Raji (cell line): ENCODE measurements around the gene CRY2.

ENCODE experiments used
- POLR2A ChIP-seq: IDR thresholded peaks from 2 replicates; pipeline ENCODE4 v1.6.1; 2011; ENCODE audit warnings: low read depth, low read length, control low read depth; ENCODE audit not compliant: insufficient read depth

CRY2 gene

DNA sequence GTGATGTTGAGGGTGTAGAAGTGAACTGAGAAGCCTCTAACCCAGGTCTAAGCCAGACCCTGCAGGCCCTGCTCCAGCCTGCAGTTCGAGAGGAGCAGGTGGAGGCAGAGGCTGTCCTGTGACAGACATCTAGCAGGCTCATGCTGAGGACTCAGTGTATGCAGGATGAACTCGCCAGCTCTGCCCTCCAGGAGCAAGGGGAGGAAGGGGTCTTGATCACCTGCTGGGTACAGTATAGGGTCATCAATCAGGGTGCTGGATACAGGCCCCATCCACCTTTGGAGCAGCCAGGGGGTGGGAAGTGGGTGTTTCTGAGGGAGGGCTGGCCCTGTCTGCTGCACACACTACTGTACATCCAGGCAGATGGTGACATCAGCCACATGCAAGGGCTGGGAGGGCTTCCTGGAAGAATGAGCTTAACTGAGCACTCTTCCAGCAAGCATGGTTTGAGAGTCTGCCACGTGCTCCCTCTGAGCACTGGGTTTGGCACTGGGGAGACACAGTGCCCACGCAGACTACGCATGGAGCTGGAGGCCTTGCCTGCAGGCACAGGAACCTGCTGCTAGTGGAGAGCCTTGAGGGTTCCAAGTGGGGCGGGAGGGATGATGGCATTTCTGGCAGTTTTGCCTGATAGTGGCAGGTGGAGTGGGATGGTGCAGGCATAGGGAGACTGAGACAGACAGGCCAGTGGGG is 47.4 kb downstream of the CRY2 start:
- no peak for TF ChIP-seq POLR2A

DNA sequence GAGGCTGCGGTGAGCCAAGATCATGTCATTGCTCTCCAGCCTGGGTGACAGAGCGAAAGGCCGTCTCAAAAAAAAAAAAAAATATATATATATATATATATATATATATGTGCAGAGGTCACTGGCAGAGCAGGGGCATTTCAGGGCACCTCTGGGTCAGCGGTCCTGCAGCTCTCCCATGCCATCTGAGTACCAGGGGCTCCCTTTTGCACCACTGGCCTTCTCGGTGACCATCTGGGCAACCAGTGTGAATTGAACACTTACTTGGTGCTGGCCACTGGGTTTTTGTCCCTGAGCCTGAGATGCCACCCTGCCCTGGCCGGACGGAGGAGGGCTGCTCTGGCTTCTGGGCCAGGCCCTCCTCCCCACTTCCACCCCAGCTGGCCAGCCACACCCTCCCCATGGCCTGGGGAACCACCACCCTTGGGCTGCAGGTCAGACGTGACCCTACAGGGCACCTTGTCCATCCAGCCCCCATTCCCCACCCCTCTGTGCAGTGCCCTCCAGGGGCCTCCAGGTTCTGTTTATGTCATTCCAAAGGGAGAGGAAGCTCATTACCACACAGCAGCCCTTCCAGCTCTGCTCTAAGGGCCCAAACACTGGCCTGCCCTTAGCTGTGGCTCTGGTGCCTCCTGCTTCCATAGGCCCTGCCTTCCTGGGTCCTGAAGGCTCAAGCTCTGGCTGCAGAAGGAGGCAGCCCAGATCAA is 48.4 kb downstream of the CRY2 start:
- no peak for TF ChIP-seq POLR2A

DNA sequence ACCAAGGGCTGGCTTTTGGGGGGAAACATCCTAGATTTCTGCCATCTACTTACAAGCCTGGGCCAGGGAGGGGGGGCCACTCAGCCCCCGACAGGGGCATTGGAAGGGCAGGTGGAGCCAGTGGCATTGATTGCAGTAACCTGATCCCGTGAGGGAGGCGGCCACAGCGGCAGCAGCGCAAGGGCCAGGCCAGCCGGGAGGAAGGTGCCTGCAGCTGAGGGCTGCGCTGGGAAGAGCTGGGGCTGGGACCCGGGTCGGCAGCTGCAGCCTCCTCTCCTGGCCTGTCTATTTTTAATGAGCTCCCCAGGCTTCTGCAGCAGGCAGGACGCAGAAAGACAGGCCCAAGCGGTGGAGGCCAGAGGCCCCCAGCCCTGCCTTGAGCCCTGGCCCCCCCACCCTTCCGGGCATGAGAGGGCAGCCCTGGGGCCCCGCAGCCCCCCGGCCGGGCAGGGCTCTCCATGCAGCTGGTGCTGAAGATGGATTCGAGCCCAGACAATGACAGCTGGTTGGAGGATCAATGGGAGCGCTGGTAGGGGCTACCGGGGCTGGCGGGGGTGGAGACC is 49.2 kb downstream of the CRY2 start:
- TF ChIP-seq POLR2A = no peak

- TF ChIP-seq POLR2A = no peak
These were observed 50.3 kb downstream of the CRY2 start for GRCh38 chr11:45897556-45897955.

DNA sequence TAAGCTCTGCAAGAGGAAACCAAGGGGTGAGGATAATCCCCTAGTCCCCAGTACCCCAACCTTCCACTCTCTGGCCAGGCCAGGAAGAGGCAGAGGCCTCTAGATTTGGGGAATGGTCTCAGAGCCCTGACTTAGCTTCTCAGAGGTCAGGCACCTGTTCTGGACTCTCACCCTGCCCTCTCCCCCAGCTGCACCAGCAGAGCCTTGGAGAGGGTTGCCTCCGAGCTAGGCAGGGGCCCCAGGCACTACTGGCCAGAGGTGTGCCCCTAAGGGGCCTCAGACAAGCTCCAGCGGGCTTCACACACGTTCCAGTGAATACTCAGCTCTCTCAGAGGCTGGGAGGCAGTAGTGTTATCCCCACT is 51.8 kb downstream of the CRY2 start:
- no peak for TF ChIP-seq POLR2A

DNA sequence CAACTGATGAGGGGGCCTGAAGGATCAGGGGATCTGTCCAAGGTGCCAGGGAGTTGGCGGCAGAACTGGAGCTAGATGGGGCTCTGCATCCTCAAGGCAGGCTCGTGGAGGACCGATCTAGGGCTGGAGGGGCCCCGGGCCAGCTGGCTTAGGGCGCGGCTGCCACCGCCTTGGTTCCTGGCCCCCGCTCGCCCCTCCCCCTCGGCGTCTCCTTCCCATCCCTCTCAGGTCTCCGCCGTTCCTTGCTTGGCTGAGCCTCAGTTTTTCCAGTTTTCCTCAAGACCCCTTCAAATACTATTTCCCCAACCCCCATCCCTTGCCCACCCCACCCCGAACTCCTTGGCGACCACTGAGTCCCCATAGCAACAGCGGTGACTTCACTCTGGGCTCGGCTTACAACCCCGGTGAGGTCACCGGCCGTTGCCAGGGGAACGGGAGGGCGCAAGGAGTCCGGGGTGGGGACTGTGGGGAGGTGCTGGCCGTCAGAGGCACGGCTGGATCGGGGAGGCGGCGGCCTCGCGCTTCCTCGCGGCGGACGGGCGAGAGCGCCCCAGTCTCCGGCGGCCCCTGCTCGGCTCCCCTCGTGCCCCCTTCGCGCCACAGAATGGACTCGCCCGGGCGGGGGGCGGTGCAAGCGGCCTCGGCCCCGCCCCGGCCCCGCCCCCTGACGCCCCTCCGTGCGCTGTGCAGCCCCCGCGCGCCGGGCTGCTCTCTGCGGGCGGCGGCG is 52.3 kb downstream of the CRY2 start:
- TF ChIP-seq POLR2A = no peak

DNA sequence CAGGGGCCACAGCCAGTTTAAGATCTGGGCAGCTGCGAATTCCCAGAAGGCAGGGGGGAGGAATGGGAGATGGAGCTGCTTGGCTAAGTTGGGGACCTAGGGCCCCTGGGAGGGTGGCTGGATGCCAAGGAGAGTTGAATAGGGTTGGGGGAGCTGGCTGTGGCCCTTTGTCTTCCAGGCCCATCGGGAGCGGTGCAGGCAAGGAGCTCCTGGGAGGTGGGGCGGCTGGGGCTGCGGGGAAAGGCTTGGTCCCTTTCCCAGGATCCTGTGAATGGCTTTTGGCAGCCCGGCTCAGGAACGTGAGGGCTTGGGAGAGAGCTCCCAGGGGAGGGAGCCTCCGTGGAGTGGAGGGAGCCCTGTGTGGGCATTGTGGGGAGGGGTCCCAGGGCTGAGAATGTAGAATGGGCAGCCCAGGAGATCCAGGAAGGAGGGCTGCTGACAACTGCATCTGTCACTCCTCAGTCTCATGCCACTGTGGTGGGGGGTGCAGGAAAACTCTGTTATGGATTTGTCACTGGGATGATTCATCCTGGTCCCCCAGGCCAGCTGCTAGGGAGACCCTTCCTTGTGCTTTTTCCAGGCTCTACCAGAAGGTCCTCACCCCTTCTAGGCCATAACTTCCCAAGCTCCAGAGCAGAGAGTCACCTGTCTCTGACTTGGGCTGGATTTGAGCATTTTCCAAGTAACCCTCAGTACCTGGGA is 53.8 kb downstream of the CRY2 start:
- no peak for TF ChIP-seq POLR2A

- no peak for TF ChIP-seq POLR2A
These were observed 54.4 kb downstream of the CRY2 start for GRCh38 chr11:45901626-45902025.

- TF ChIP-seq POLR2A = no peak
These were observed 55.4 kb downstream of the CRY2 start for GRCh38 chr11:45902452-45903380.

DNA sequence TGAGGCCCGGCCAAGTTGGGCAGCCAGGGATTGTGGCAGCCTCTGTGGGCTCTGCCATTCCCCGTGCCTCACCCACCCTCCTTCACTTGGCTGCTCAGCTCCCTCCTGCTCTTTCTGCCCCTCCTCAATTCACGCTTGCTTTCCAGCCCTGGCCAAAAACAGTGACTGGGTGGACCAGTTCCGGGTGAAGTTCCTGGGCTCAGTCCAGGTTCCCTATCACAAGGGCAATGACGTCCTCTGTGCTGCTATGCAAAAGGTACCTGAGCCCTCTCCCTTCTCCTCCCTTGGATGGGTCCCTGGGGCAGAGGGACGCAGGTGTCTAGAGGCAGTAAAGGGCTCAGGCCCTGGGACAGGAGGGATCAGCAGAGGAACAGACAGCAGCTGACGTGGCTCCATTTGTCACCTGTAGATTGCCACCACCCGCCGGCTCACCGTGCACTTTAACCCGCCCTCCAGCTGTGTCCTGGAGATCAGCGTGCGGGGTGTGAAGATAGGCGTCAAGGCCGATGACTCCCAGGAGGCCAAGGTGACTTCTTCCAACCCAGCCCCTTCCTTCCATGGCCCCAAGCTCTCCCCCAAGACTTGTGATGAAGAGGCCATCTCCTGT is 57.1 kb downstream of the CRY2 start:
- no peak for TF ChIP-seq POLR2A

DNA sequence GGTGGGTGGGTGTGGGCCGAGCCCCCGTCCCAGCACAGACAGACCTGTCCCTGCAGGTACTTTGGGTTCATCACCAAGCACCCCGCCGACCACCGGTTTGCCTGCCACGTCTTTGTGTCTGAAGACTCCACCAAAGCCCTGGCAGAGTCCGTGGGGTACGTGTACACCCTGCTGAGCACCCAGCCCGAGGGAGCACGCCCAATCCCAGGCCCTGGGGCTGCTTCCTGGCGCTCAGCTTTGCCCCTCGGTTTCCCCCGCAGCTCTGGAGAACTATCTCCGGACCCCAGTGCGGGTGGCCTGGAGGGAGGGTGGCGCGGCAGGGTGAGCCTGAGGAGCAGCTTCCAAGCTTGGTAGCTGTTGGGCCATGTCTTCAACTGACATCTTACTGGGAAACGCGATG is 57.8 kb downstream of the CRY2 start:
- no peak for TF ChIP-seq POLR2A

- TF ChIP-seq POLR2A = no peak
These were observed 58.9 kb downstream of the CRY2 start for GRCh38 chr11:45906096-45906682.

DNA sequence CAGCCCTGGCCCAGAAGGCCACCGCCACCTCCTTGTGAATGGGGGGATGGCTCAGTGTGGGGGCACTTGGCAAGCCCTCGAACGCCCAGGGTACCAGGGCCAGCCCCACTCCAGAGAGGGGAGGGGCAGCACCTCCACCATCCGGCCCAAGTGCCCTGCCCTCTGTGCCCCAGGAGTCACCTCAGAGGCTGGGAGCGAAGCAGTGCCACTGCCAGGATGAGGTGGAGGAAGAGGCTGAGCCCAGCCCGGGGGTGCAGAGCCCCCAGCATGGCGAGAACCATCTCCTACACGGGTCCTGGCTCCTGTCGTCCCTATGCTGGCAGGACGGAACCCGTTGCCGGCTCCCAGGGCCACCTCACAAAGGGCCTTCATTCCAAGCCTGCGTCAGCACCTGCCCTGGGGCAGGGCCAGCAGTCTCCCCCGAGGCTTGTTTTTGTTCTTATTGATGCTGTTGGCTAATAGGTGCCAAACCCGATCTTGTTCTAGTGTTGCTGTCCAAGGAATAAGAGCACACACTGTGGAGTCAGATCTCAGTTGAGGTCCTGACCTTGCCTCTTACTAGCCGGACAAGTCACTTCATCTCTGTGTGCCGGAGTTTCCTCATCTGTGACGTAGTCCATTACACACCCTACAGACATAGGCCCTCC is 59.8 kb downstream of the CRY2 start, which contains the start of gene FREY1:
TSS of gene FREY1 (minus strand) at position 307 of the 647 bp plus-strand sequence. CDS start at position 281, 26 bp downstream.
- TF ChIP-seq POLR2A = no peak; the same call in 1 of the 2 replicates

DNA sequence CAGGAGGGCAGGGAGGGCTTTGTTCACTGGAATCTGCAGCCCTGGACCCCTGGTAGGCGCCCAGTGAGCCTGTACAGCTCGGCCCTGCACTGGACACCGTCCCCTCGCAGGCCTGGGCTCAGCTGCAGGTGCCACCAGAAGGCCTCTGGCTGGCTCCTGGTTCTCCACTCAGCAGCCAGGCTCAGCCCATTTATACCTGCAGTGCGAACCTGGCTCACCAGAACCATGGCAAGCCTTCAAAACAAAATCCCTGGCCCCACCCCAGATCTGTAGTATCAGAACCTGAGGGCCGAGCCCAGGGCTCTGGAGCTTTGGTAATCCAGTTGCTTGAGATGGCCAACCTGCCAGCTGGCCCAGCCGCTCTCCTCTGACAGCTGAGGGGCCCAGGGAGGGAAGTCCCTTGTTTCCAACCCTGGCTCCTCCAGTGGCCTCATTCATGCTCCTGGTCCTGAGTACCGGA is 60.7 kb downstream of the CRY2 start:
- TF ChIP-seq POLR2A = peak; percentile 10; the same call in 1 of the 2 replicates
